ENCODE results near the gene ATP2C1. TPM values are rescaled to one million over a fixed set of nuclear protein-coding genes. Genes with fewer than 3 reads are reported as not detected.

ATP2C1 gene
- total and polyA plus RNA-seq, 2 experiments from 2014 or later: 28.1 to 75.7 TPM

DNA sequence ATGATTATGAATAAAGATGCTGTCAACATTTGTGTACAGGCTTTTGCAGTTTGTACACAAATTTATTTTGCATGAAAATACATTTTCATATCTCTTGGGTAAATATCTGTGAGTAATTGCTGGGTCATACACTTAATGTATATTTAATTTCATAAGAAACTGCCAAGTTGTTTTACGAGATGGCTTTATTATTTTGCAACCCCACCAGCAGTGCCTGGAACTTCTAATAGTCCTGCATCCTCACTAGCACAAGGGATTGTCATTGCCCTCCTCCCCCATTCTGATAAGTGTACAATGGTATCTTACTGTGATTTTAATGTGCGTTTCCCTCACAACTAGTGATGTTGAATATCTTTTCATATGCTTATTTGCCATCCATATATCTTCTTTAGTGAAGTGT, 87.6 kb downstream of the ATP2C1 start:
- H2AFZ ChIP-seq: no peak overlapping the region
- H3K9me2 ChIP-seq (ENCODE audit: insufficient read depth): no peaks in the 10 kb centered on the region
- H3F3A ChIP-seq (replicated peaks; ENCODE audit: low read depth): no peaks in the 10 kb centered on the region
- H3K36me3 ChIP-seq (ENCODE audit: insufficient read depth): no peaks in the 10 kb centered on the region; the same call in 1 of the 2 replicates
- no peak overlapping the region for H3K4me3 ChIP-seq
- Mint-ChIP-seq H3K27me3 (ENCODE audit: insufficient read depth, low read depth, poor library complexity) (no peaks in the 10 kb centered on the region), H3K4me3 (no peak overlapping the region), H3K27ac (no peak overlapping the region), H3K4me1 (no peaks in the 10 kb centered on the region), H3K9me3 (no peaks in the 10 kb centered on the region), H3K36me3 (ENCODE audit: low read depth) (0 out of 3 replicates have a peak, but pooled peaks cover under 1% of the 10 kb centered on the region)
- no peak overlapping the region for H3K4me2 ChIP-seq
- no peaks in the 10 kb centered on the region for H3K27me3 ChIP-seq (ENCODE audit: insufficient read depth)
- H3K79me2 ChIP-seq (replicated peaks; ENCODE audit: insufficient read depth): no peaks in the 10 kb centered on the region
- TF ChIP-seq NANOG (IDR thresholded peaks at IDR 0.05; ENCODE audit: borderline replicate concordance): no peak
- no peaks in the 10 kb centered on the region for H3K4me1 ChIP-seq (ENCODE audit: insufficient read depth)
- ATAC-seq (no peak), DNase-seq (ENCODE audit: low spot score) (no peak)
- no peak overlapping the region for H3K27ac ChIP-seq (ENCODE audit: low read depth)
- H4K20me1 ChIP-seq (replicated peaks; ENCODE audit: insufficient read depth): no peaks in the 10 kb centered on the region

DNA sequence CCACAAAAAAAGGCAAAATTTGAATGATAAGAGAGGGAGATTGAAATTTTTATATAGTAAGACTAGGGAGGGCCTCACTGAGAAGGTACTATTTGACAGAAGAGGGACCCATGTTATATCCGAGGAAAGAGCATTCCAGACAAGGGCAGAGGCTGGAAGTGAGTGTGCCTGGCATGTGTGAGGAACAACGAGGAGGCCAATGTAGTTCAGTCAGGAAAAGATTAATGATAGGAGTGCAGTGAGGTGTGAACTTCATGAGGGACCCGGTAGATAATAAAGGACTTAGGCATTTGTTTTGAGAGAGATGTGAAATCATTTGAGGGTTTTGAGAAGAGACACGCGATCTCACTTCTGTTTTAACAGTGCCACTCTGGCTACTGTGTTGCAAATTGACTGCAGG, 96.4 kb downstream of the ATP2C1 start:
- no peak overlapping the region for H3K4me3 ChIP-seq
- H3K4me2 ChIP-seq: no peak overlapping the region
- H3K4me1 ChIP-seq (ENCODE audit: insufficient read depth): no peaks in the 10 kb centered on the region
- Mint-ChIP-seq H3K36me3 (ENCODE audit: low read depth) (peaks cover 11% of the 10 kb centered on the region), H3K9me3 (no peaks in the 10 kb centered on the region), H3K4me1 (peaks cover 5% of the 10 kb centered on the region; the same call in 2 of the 3 replicates), H3K27ac (no peak overlapping the region; the same call in 1 of the 2 replicates), H3K4me3 (no peak overlapping the region), H3K27me3 (ENCODE audit: insufficient read depth, low read depth, poor library complexity) (no peaks in the 10 kb centered on the region)
- H3K36me3 ChIP-seq (ENCODE audit: insufficient read depth): 0 out of 2 replicates have a peak, but pooled peaks cover 5% of the 10 kb centered on the region
- H3F3A ChIP-seq (replicated peaks; ENCODE audit: low read depth): no peaks in the 10 kb centered on the region
- TF ChIP-seq, protein P1, sequence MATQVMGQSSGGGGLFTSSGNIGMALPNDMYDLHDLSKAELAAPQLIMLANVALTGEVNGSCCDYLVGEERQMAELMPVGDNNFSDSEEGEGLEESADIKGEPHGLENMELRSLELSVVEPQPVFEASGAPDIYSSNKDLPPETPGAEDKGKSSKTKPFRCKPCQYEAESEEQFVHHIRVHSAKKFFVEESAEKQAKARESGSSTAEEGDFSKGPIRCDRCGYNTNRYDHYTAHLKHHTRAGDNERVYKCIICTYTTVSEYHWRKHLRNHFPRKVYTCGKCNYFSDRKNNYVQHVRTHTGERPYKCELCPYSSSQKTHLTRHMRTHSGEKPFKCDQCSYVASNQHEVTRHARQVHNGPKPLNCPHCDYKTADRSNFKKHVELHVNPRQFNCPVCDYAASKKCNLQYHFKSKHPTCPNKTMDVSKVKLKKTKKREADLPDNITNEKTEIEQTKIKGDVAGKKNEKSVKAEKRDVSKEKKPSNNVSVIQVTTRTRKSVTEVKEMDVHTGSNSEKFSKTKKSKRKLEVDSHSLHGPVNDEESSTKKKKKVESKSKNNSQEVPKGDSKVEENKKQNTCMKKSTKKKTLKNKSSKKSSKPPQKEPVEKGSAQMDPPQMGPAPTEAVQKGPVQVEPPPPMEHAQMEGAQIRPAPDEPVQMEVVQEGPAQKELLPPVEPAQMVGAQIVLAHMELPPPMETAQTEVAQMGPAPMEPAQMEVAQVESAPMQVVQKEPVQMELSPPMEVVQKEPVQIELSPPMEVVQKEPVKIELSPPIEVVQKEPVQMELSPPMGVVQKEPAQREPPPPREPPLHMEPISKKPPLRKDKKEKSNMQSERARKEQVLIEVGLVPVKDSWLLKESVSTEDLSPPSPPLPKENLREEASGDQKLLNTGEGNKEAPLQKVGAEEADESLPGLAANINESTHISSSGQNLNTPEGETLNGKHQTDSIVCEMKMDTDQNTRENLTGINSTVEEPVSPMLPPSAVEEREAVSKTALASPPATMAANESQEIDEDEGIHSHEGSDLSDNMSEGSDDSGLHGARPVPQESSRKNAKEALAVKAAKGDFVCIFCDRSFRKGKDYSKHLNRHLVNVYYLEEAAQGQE (IDR thresholded peaks at IDR 0.05; ENCODE audit: unreplicated experiment): no peak
- TF ChIP-seq, protein P2, sequence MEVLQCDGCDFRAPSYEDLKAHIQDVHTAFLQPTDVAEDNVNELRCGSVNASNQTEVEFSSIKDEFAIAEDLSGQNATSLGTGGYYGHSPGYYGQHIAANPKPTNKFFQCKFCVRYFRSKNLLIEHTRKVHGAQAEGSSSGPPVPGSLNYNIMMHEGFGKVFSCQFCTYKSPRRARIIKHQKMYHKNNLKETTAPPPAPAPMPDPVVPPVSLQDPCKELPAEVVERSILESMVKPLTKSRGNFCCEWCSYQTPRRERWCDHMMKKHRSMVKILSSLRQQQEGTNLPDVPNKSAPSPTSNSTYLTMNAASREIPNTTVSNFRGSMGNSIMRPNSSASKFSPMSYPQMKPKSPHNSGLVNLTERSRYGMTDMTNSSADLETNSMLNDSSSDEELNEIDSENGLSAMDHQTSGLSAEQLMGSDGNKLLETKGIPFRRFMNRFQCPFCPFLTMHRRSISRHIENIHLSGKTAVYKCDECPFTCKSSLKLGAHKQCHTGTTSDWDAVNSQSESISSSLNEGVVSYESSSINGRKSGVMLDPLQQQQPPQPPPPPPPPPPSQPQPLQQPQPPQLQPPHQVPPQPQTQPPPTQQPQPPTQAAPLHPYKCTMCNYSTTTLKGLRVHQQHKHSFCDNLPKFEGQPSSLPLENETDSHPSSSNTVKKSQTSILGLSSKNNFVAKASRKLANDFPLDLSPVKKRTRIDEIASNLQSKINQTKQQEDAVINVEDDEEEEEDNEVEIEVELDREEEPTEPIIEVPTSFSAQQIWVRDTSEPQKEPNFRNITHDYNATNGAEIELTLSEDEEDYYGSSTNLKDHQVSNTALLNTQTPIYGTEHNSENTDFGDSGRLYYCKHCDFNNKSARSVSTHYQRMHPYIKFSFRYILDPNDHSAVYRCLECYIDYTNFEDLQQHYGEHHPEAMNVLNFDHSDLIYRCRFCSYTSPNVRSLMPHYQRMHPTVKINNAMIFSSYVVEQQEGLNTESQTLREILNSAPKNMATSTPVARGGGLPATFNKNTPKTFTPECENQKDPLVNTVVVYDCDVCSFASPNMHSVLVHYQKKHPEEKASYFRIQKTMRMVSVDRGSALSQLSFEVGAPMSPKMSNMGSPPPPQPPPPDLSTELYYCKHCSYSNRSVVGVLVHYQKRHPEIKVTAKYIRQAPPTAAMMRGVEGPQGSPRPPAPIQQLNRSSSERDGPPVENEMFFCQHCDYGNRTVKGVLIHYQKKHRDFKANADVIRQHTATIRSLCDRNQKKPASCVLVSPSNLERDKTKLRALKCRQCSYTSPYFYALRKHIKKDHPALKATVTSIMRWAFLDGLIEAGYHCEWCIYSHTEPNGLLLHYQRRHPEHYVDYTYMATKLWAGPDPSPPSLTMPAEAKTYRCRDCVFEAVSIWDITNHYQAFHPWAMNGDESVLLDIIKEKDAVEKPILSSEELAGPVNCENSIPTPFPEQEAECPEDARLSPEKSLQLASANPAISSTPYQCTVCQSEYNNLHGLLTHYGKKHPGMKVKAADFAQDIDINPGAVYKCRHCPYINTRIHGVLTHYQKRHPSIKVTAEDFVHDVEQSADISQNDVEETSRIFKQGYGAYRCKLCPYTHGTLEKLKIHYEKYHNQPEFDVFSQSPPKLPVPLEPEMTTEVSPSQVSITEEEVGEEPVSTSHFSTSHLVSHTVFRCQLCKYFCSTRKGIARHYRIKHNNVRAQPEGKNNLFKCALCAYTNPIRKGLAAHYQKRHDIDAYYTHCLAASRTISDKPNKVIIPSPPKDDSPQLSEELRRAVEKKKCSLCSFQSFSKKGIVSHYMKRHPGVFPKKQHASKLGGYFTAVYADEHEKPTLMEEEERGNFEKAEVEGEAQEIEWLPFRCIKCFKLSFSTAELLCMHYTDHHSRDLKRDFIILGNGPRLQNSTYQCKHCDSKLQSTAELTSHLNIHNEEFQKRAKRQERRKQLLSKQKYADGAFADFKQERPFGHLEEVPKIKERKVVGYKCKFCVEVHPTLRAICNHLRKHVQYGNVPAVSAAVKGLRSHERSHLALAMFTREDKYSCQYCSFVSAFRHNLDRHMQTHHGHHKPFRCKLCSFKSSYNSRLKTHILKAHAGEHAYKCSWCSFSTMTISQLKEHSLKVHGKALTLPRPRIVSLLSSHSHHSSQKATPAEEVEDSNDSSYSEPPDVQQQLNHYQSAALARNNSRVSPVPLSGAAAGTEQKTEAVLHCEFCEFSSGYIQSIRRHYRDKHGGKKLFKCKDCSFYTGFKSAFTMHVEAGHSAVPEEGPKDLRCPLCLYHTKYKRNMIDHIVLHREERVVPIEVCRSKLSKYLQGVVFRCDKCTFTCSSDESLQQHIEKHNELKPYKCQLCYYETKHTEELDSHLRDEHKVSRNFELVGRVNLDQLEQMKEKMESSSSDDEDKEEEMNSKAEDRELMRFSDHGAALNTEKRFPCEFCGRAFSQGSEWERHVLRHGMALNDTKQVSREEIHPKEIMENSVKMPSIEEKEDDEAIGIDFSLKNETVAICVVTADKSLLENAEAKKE (CRISPR knock-in tag; IDR thresholded peaks at IDR 0.05): no peak
- TF ChIP-seq ZNF331 (CRISPR knock-in tag; IDR thresholded peaks at IDR 0.05; ENCODE audit: low read depth) (no peak), EZH2phosphoT487 (IDR thresholded peaks at IDR 0.05; ENCODE audit: unreplicated experiment) (no peak), EZH2 (IDR thresholded peaks at IDR 0.05; ENCODE audit: low read depth, unreplicated experiment) (no peak), JUNB (IDR thresholded peaks at IDR 0.05; ENCODE audit: unreplicated experiment) (no peak), STAT1 (IDR thresholded peaks at IDR 0.05; ENCODE audit: unreplicated experiment) (no peak), ZNF114 (CRISPR knock-in tag; IDR thresholded peaks at IDR 0.05) (no peak)
- TF ChIP-seq, protein P3, sequence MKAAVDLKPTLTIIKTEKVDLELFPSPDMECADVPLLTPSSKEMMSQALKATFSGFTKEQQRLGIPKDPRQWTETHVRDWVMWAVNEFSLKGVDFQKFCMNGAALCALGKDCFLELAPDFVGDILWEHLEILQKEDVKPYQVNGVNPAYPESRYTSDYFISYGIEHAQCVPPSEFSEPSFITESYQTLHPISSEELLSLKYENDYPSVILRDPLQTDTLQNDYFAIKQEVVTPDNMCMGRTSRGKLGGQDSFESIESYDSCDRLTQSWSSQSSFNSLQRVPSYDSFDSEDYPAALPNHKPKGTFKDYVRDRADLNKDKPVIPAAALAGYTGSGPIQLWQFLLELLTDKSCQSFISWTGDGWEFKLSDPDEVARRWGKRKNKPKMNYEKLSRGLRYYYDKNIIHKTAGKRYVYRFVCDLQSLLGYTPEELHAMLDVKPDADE (IDR thresholded peaks at IDR 0.05): no peak
- H3K9me2 ChIP-seq (ENCODE audit: insufficient read depth): no peaks in the 10 kb centered on the region
- DNase-seq (ENCODE audit: low spot score): no peak
- no peak overlapping the region for H2AFZ ChIP-seq
- no peak overlapping the region for H3K27ac ChIP-seq (ENCODE audit: low read depth)
- no peaks in the 10 kb centered on the region for H4K20me1 ChIP-seq (replicated peaks; ENCODE audit: insufficient read depth)
- ATAC-seq: no peak
- no peaks in the 10 kb centered on the region for H3K27me3 ChIP-seq (ENCODE audit: insufficient read depth)
- H3K79me2 ChIP-seq (replicated peaks; ENCODE audit: insufficient read depth): no peaks in the 10 kb centered on the region

Measured in GM23338 (cell line).